ENCODE measurements around the gene SSBP4.

- no peak for TF ChIP-seq CTCF (IDR thresholded peaks at IDR 0.05; ENCODE audit: poor library complexity)
- no peak for TF ChIP-seq EZH2phosphoT487 (IDR thresholded peaks at IDR 0.05; ENCODE audit: low read depth, severe bottlenecking, unreplicated experiment)
Measured at GRCh38 chr19:18438331-18439024, 19.3 kb downstream of the SSBP4 start.

Measured in hepatocyte (in vitro differentiated cells).